COR-L47 (cell line): ENCODE measurements around the gene INSRR.

Experiments used
- DNase-seq: peaks from one replicate; lab custom pipeline; 2025; lab: John Stamatoyannopoulos, UW

INSRR gene

GRCh38 chr1:156804572-156805243 lies 54.2 kb downstream of the INSRR start:
- no peak for DNase-seq

- DNase-seq, result no peak
Measured at GRCh38 chr1:156804026-156804425, 54.9 kb downstream of the INSRR start.

GRCh38 chr1:156803086-156803851 lies 55.6 kb downstream of the INSRR start:
- no peak for DNase-seq

- no peak for DNase-seq
Measured at GRCh38 chr1:156802421-156802935, 56.4 kb downstream of the INSRR start.

GRCh38 chr1:156801409-156802121 lies 57.4 kb downstream of the INSRR start:
- DNase-seq, result no peak

GRCh38 chr1:156797212-156797871 lies 61.6 kb downstream of the INSRR start:
- DNase-seq, result no peak

- no peak for DNase-seq
Measured at GRCh38 chr1:156796340-156797097, 62.4 kb downstream of the INSRR start.

GRCh38 chr1:156795787-156796186 lies 63.1 kb downstream of the INSRR start:
- DNase-seq, result no peak

GRCh38 chr1:156795374-156795733 lies 63.6 kb downstream of the INSRR start:
- DNase-seq, result no peak

GRCh38 chr1:156794506-156795373 lies 64.2 kb downstream of the INSRR start:
- DNase-seq, result no peak
